ENCODE measurements around the gene DHX8. TPM values are rescaled to one million over a fixed set of nuclear protein-coding genes. Genes with fewer than 3 reads are reported as not detected.

DHX8 gene
- total and polyA plus RNA-seq, 7 donors = 13.4 to 42.5 (median 27.5) TPM

DNA sequence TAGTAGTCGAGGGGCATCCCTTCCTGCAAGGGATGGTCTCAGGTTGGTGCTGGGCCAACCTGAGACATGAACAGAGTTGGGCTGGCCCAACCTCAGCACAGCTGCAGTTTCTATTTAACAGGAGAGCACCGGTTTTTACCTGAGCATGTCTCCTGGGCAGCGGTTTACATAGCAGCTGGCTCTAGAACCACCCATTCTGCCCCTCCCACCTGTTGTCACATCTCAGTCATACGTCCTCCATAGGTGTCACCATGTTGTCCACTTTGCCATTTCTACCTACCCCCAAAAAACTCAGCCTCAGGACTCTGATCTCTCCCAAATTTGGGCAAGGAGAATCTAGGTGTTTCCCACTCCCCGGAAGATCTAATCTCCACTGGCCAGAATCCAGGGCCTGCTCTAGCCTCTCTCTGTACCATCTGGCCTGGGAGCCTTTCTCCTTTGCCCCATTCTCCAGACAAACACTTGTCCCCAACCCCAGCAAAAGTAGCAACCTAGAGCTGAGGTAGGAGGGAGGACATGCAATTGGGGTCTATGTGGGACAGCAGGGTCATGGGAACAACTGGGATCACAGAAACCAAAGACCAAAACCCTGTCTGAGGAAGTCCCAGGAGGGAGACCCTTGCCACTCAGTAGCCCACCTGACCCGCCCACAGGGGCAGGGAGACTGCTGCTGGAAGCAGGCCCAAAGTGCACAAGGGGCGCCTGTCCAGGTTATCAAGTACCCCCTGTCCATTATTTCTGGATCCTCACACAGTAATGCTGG, 43.3 kb downstream of the DHX8 start:
- intact Hi-C loops (cut with DNase I) = no loop called here
- peaks cover 27% of the 10 kb centered on the region for H3K4me1 ChIP-seq
- peaks cover 16 to 47% of the 10 kb centered on the region in 2 donors for H3K36me3 ChIP-seq (ENCODE audit: insufficient read depth in 1 of 2, low read depth in 1 of 2)
- WGBS, 3 donors = 74 to 84% (median 77%) methylated on average over 7 of the region's 7 CpGs
- ATAC-seq (no peak), DNase-seq (no peak)
- H3K27ac ChIP-seq = no peak overlapping the region
- H3K4me3 ChIP-seq = no peak overlapping the region
- H3K9me3 ChIP-seq = no peaks in the 10 kb centered on the region
- no peak for TF ChIP-seq CTCF (IDR thresholded peaks at IDR 0.05)
- H3K27me3 ChIP-seq (ENCODE audit: insufficient read depth in 3 of 3, low read length in 2 of 3) = no peaks in the 10 kb centered on the region

GRCh38 chr17:43528319-43528987, 44.7 kb downstream of the DHX8 start:
- WGBS, 3 donors = 31 to 49% (median 46%) methylated on average over 13 of the region's 13 CpGs
- intact Hi-C loops (cut with DNase I) = no loop called here

DNA sequence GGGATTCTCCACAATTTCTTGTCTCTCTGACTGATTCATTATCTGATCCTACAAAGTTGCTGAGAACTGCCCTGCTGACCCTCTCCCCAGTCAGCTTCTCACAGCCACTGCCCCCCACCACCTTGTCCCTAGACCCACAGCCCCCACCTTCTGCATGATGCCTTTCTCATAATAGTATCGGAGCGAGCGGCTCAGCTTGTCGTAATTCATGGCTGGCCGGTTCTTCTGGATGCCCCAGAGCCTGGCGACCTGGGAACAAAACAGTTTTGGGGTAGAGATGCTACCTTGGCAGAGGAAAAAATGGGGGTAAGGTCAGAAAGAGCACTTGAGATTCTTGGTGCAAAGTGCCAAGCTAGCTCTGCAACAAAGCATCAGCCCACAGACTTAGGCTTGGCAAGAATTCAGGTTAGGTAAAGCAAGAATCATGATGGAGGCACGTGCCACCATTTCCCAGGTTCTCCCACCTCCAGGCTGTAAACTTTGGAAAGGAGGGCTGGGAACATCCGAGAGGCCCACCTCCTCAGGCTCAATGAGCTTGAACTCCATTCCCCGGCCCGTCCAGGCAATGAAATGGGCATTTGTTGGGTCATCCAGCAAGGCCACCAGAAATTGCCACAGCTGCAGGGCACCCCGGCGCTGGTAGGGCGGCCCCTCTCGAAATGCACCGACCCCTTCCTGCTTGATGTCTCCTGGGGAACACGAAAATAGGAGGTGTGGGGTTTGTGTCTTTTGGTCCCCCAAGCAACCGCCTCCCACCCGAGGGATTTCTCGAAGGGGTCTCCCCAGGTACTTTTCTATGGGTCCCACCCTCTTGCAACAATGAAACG, 45.4 kb downstream of the DHX8 start:
- intact Hi-C loops (cut with DNase I) = no loop called here
- WGBS, 3 donors = 85 to 91% (median 88%) methylated on average over 20 of the region's 20 CpGs
- Histone ChIP-seq H3K27ac (peak overlapping the region; percentile 25), H3K36me3 (ENCODE audit: insufficient read depth in 1 of 2, low read depth in 1 of 2) (peaks cover 5 to 26% of the 10 kb centered on the region in 2 donors), H3K27me3 (ENCODE audit: insufficient read depth in 3 of 3, low read length in 2 of 3) (no peaks in the 10 kb centered on the region), H3K9me3 (no peaks in the 10 kb centered on the region), H3K4me3 (no peak overlapping the region), H3K4me1 (peaks cover 27% of the 10 kb centered on the region)
- ATAC-seq (no peak), DNase-seq (no peak)
- no peak for TF ChIP-seq CTCF (IDR thresholded peaks at IDR 0.05)

More at GRCh38 chr17:43528319-43528987, 44.7 kb downstream of the DHX8 start:
- no peak for TF ChIP-seq CTCF (IDR thresholded peaks at IDR 0.05)
- Histone ChIP-seq H3K4me1 (peaks cover 27% of the 10 kb centered on the region), H3K27me3 (ENCODE audit: insufficient read depth in 3 of 3, low read length in 2 of 3) (no peaks in the 10 kb centered on the region), H3K36me3 (ENCODE audit: insufficient read depth in 1 of 2, low read depth in 1 of 2) (peaks cover 12 to 33% of the 10 kb centered on the region in 2 donors), H3K4me3 (no peak overlapping the region), H3K9me3 (no peaks in the 10 kb centered on the region), H3K27ac (peak overlapping the region; percentile 25)
- ATAC-seq (peak; percentile 58 to 71 (median 65)), DNase-seq (peak; percentile 45 to 67)

DNA sequence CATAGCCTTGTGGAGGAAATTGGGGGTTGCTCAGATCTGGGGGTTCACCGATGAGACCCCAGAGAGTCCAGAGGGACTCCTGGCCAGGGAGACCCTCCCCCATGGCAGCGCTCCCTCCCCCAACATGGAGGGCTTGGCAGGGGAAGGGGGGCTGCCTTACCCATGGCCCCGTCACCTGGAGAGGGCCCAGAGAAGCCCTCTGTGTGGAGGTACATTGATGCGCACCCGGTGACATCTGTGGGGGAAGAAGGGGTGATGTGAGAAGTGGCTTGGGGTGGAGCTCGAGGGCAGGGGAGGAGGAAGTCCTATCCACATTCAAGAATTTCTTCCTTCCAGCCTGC, 46.1 kb downstream of the DHX8 start:
- DNase-seq = no peak
- Histone ChIP-seq H3K9me3 (no peaks in the 10 kb centered on the region), H3K27me3 (ENCODE audit: insufficient read depth in 3 of 3, low read length in 2 of 3) (no peaks in the 10 kb centered on the region), H3K4me1 (peaks cover 27% of the 10 kb centered on the region), H3K36me3 (ENCODE audit: insufficient read depth in 1 of 2, low read depth in 1 of 2) (peaks cover 0 to 19% of the 10 kb centered on the region in 2 donors), H3K4me3 (no peak overlapping the region), H3K27ac (peak overlapping the region; percentile 71)
- peak in 2 of 4 donors; percentile 4 to 7 for ATAC-seq
- TF ChIP-seq CTCF (IDR thresholded peaks at IDR 0.05) = no peak
- WGBS, 3 donors = 37 to 54% (median 40%) methylated on average over 6 of the region's 6 CpGs
- intact Hi-C loops (cut with DNase I) = no loop called here

All from psoas muscle (tissue), 8 donors.